Keratinocyte (primary cell): ENCODE data around the gene PRKAG2. TPM values are rescaled to one million over a fixed set of nuclear protein-coding genes. Genes with fewer than 3 reads are reported as not detected.

Experiments
- DNase-seq: peaks from one replicate; pipeline ENCODE4 v3.0.0-alpha.2; 2011; ENCODE audit warnings: low read depth, missing footprints, low spot score
- FAIRE-seq: peaks from 2 replicates; lab custom pipeline; 2011; peaks lifted over from hg19 to GRCh38; lab: Jason Lieb, UNC
- H2AFZ ChIP-seq: 2 replicates; pipeline ENCODE4 v1.6.0; 2012; ENCODE audit warnings: low read length, control low read depth, inconsistent platforms; ENCODE audit not compliant: control insufficient read depth
- H3K27ac ChIP-seq: 2 replicates; pipeline ENCODE4 v1.5.1; 2011; ENCODE audit warnings: low read length; ENCODE audit not compliant: control insufficient read depth, insufficient read depth
- H3K27me3 ChIP-seq: 3 replicates; pipeline ENCODE4 v1.6.0; 2011; ENCODE audit warnings: low read length; ENCODE audit not compliant: control insufficient read depth, insufficient read depth; ENCODE audit errors: extremely low read depth
- H3K36me3 ChIP-seq, 2 experiments: 2 replicates in 1 of 2; 3 replicates in 1 of 2; pipeline ENCODE4 v1.5.1; 2011; ENCODE audit warnings: low read length in 2 of 2, mild to moderate bottlenecking in 1 of 2; ENCODE audit not compliant: control insufficient read depth in 2 of 2, insufficient read depth in 2 of 2; ENCODE audit errors: extremely low read depth in 1 of 2
- H3K4me1 ChIP-seq: 3 replicates; pipeline ENCODE4 v1.5.1; 2011; ENCODE audit warnings: low read length; ENCODE audit not compliant: control insufficient read depth, insufficient read depth; ENCODE audit errors: extremely low read depth
- H3K4me2 ChIP-seq: 3 replicates; pipeline ENCODE4 v1.6.0; 2011; ENCODE audit warnings: low read depth, low read length; ENCODE audit not compliant: control insufficient read depth, insufficient read depth; ENCODE audit errors: extremely low read depth
- H3K4me3 ChIP-seq, 3 experiments: fragments of 200-600 bp in 1 of 3; sonication (generic) in 1 of 3; 2 replicates in 2 of 3; 3 replicates in 1 of 3; pipeline ENCODE4 v1.5.1; 2011 to 2016; ENCODE audit warnings: low read length in 3 of 3, mild to moderate bottlenecking in 3 of 3, control low read depth in 2 of 3, inconsistent platforms in 1 of 3, low read depth in 1 of 3, mixed read lengths in 1 of 3, mixed run types in 1 of 3, moderate library complexity in 1 of 3; ENCODE audit not compliant: control insufficient read depth in 2 of 3, insufficient read depth in 2 of 3; ENCODE audit errors: extremely low read depth in 1 of 3
- H3K79me2 ChIP-seq: 2 replicates; pipeline ENCODE4 v1.6.0; 2012; ENCODE audit warnings: low read length; ENCODE audit not compliant: control insufficient read depth, insufficient read depth
- H3K9ac ChIP-seq: 3 replicates; pipeline ENCODE4 v1.6.0; 2011; ENCODE audit warnings: low read length; ENCODE audit not compliant: control insufficient read depth, insufficient read depth; ENCODE audit errors: extremely low read depth
- H3K9me1 ChIP-seq: 3 replicates; pipeline ENCODE4 v1.6.0; 2011; ENCODE audit warnings: low read length; ENCODE audit not compliant: control insufficient read depth, insufficient read depth; ENCODE audit errors: extremely low read depth
- H3K9me3 ChIP-seq: 2 replicates; pipeline ENCODE4 v1.5.1; 2012; ENCODE audit warnings: low read depth, low read length; ENCODE audit not compliant: control insufficient read depth
- H4K20me1 ChIP-seq: 3 replicates; pipeline ENCODE4 v1.6.0; 2011; ENCODE audit warnings: low read length; ENCODE audit not compliant: control insufficient read depth, insufficient read depth; ENCODE audit errors: extremely low read depth
- CTCF ChIP-seq, 3 experiments: IDR thresholded peaks in 1 of 3; conservative IDR thresholded peaks in 1 of 3; optimal IDR thresholded peaks in 1 of 3; 2 replicates in 2 of 3; 3 replicates in 1 of 3; pipeline versions ENCODE3 to v1.5.1; 2011; ENCODE audit warnings: low read length in 3 of 3, mild to moderate bottlenecking in 3 of 3, moderate library complexity in 2 of 3, control low read depth in 1 of 3, inconsistent platforms in 1 of 3; ENCODE audit not compliant: insufficient read depth in 2 of 3; ENCODE audit errors: extremely low read depth in 1 of 3
- EZH2 ChIP-seq: IDR thresholded peaks from one replicate; pipeline ENCODE4 v1.6.1; 2012; ENCODE audit warnings: inconsistent platforms, mild to moderate bottlenecking, low read length, moderate library complexity
- dilution Hi-C: fragments of 300-500 bp; cut with MboI; formaldehyde crosslinking; loops from one replicate; pipeline ENCODE4 v1.7.0; 2020; ENCODE audit warnings: low sequenced_read_pairs; ENCODE audit not compliant: extremely low pct_ligation_motif_present
- polyA plus RNA-seq, 5 experiments: library from polyadenylated mRNA; depleted of rRNA in 3 of 5; stranded (reverse) in 3 of 5; stranded (forward) in 1 of 5; unstranded in 1 of 5; fragments of >200 nt; gene quantifications; 1 replicate in 1 of 5; 2 replicates in 3 of 5; 3 replicates in 1 of 5; pipeline versions ENCODE4 v1.2.1 to v1.2.3, GENCODE V29; 2011 to 2012; ENCODE audit warnings: missing spikeins in 2 of 5, low read depth in 1 of 5, low replicate concordance in 1 of 5

Gene PRKAG2
- polyA plus RNA-seq, 1 donor (not counting 4 experiments of a cell fraction or from before 2014, with no cell fraction given), result 39.5 TPM

GRCh38 chr7:151553356-151553755 lies 323.6 kb downstream of the PRKAG2 start:
- Histone ChIP-seq H3K9me3 (no peaks in the 10 kb centered on the region), H3K4me3 (no peak overlapping the region), H3K27ac (no peak overlapping the region), H3K79me2 (no peaks in the 10 kb centered on the region), H2AFZ (no peak overlapping the region), H3K4me1 (peaks cover 19% of the 10 kb centered on the region), H4K20me1 (no peaks in the 10 kb centered on the region), H3K4me2 (no peak overlapping the region), H3K27me3 (no peaks in the 10 kb centered on the region), H3K9ac (no peak overlapping the region), H3K36me3 (peaks cover 0 to 6% of the 10 kb centered on the region in 2 experiments), H3K9me1 (peaks cover 6% of the 10 kb centered on the region)
- dilution Hi-C loops, result no loop called here
- no peak for FAIRE-seq
- DNase-seq, result no peak
- TF ChIP-seq CTCF (optimal IDR thresholded peaks at IDR 0.05 in 1 of 3, IDR thresholded peaks at IDR 0.05 in 1 of 3, conservative IDR thresholded peaks at IDR 0.05 in 1 of 3; ENCODE audit: extremely low read depth in 1 of 3, insufficient read depth in 2 of 3, low read length in 3 of 3), result no peak
- TF ChIP-seq EZH2, result no peak

- Histone ChIP-seq H3K27ac (no peak overlapping the region), H3K4me2 (peak overlapping the region; percentile 58), H3K9ac (no peak overlapping the region), H3K79me2 (no peaks in the 10 kb centered on the region), H3K9me1 (peaks cover 6% of the 10 kb centered on the region), H3K36me3 (no peaks in the 10 kb centered on the region), H4K20me1 (no peaks in the 10 kb centered on the region), H2AFZ (no peak overlapping the region), H3K9me3 (no peaks in the 10 kb centered on the region), H3K4me1 (peaks cover 19% of the 10 kb centered on the region), H3K27me3 (no peaks in the 10 kb centered on the region), H3K4me3 (peak overlapping the region in 1 of 3 experiments; percentile 2)
- TF ChIP-seq CTCF (optimal IDR thresholded peaks at IDR 0.05 in 1 of 3, IDR thresholded peaks at IDR 0.05 in 1 of 3, conservative IDR thresholded peaks at IDR 0.05 in 1 of 3; ENCODE audit: extremely low read depth in 1 of 3, insufficient read depth in 2 of 3, low read length in 3 of 3) (no peak), EZH2 (no peak)
- dilution Hi-C loops, result no loop called here
- FAIRE-seq, result peak; percentile 20
- DNase-seq, result no peak
These were observed 324.4 kb downstream of the PRKAG2 start for GRCh38 chr7:151552352-151553028.
